DOHH2 (cell line): ENCODE measurements around the gene AFAP1L1.
"Not testable (repeated sequence)": the region's sequence is repeated elsewhere in the genome, so short reads cannot be mapped to it uniquely, and the experiment has no call there.

ENCODE experiments used
- H3F3A ChIP-seq: fragments of 200-600 bp; sonication (generic), shearing (Covaris generic); 2 replicates; pipeline ENCODE4 v1.6.0; 2016; ENCODE audit warnings: antibody characterized with exemption, mild to moderate bottlenecking; ENCODE audit not compliant: control insufficient read depth, insufficient read depth
- H3K27ac ChIP-seq: fragments of 200-600 bp; sonication (generic); 2 replicates; pipeline ENCODE4 v1.5.1; 2014; ENCODE audit warnings: low read depth, mild to moderate bottlenecking, low read length, moderate library complexity
- H3K27me3 ChIP-seq: fragments of 200-600 bp; sonication (generic); 2 replicates; pipeline ENCODE4 v1.6.1; 2014; ENCODE audit warnings: mild to moderate bottlenecking, low read length, mixed read lengths; ENCODE audit not compliant: control insufficient read depth
- H3K36me3 ChIP-seq: fragments of 200-600 bp; sonication (generic); 2 replicates; pipeline ENCODE4 v1.6.1; 2014; ENCODE audit warnings: mild to moderate bottlenecking, low read length, moderate library complexity, mixed read lengths; ENCODE audit not compliant: control insufficient read depth
- H3K4me1 ChIP-seq: fragments of 200-600 bp; sonication (generic); 2 replicates; pipeline ENCODE4 v1.6.1; 2014; ENCODE audit warnings: mild to moderate bottlenecking, low read length, mixed read lengths; ENCODE audit not compliant: control insufficient read depth
- H3K4me2 ChIP-seq: fragments of 200-600 bp; sonication (generic); 2 replicates; pipeline ENCODE4 v1.6.0; 2014; ENCODE audit warnings: mild to moderate bottlenecking, low read length, moderate library complexity
- H3K4me3 ChIP-seq: fragments of 200-600 bp; sonication (generic); 2 replicates; pipeline ENCODE4 v1.5.1; 2014; ENCODE audit warnings: mild to moderate bottlenecking, low read length, mixed read lengths
- H3K79me2 ChIP-seq: fragments of 200-600 bp; sonication (generic); 2 replicates; pipeline ENCODE4 v1.6.1; 2014; ENCODE audit warnings: mild to moderate bottlenecking, low read length, mixed read lengths; ENCODE audit not compliant: control insufficient read depth
- H3K9me2 ChIP-seq: fragments of 200-600 bp; sonication (generic); replicated peaks from 2 replicates; pipeline ENCODE4 v1.6.1; 2014; ENCODE audit warnings: mild to moderate bottlenecking, low read length, mixed read lengths; ENCODE audit not compliant: control insufficient read depth
- H3K9me3 ChIP-seq: fragments of 200-600 bp; sonication (generic); 2 replicates; pipeline ENCODE4 v1.6.1; 2014; ENCODE audit warnings: antibody characterized with exemption, low read length, mixed read lengths; ENCODE audit not compliant: control insufficient read depth, insufficient read depth
- H4K20me1 ChIP-seq: fragments of 200-600 bp; sonication (generic); 2 replicates; pipeline ENCODE4 v1.6.0; 2014; ENCODE audit warnings: low read depth, mild to moderate bottlenecking, antibody characterized with exemption, low read length, moderate library complexity; ENCODE audit not compliant: control insufficient read depth, insufficient read depth
- CTCF ChIP-seq: fragments of 200-600 bp; sonication (generic); IDR thresholded peaks from one replicate; pipeline ENCODE4 v1.5.1; 2014; ENCODE audit warnings: antibody characterized with exemption, mild to moderate bottlenecking, low read depth, low read length; ENCODE audit not compliant: poor library complexity, severe bottlenecking
- EZH2phosphoT487 ChIP-seq: fragments of 200-600 bp; sonication (generic); IDR thresholded peaks from 2 replicates; pipeline ENCODE4 v1.6.1; 2017; ENCODE audit warnings: borderline replicate concordance, mild to moderate bottlenecking, antibody characterized with exemption, low read length, moderate library complexity, mixed read lengths

Gene AFAP1L1

GRCh38 chr5:149387982-149388381, 116.3 kb downstream of the AFAP1L1 start:
- no peaks in the 10 kb centered on the region for H3K36me3 ChIP-seq
- peaks cover 13% of the 10 kb centered on the region; the same call in 1 of the 2 replicates for H3K27me3 ChIP-seq
- H3K9me3 ChIP-seq = no peaks in the 10 kb centered on the region
- H3K4me1 ChIP-seq = no peaks in the 10 kb centered on the region
- TF ChIP-seq EZH2phosphoT487 = no peak
- TF ChIP-seq CTCF = no peak
- H4K20me1 ChIP-seq = no peaks in the 10 kb centered on the region
- no peaks in the 10 kb centered on the region for H3F3A ChIP-seq
- no peak overlapping the region for H3K4me3 ChIP-seq
- H3K4me2 ChIP-seq = no peak overlapping the region
- H3K27ac ChIP-seq = no peak overlapping the region
- H3K79me2 ChIP-seq = no peaks in the 10 kb centered on the region
- no peaks in the 10 kb centered on the region for H3K9me2 ChIP-seq

- TF ChIP-seq CTCF (no peak), EZH2phosphoT487 (no peak)
- no peak overlapping the region for H3K4me2 ChIP-seq
- no peak overlapping the region for H3K27ac ChIP-seq
These were observed 117.0 kb downstream of the AFAP1L1 start for GRCh38 chr5:149388498-149389190.

GRCh38 chr5:149389552-149390495, 118.2 kb downstream of the AFAP1L1 start:
- Histone ChIP-seq H3K4me2 (no peak overlapping the region), H3K27me3 (peaks cover 13% of the 10 kb centered on the region; the same call in 1 of the 2 replicates), H3K4me3 (no peak overlapping the region), H3K9me2 (no peaks in the 10 kb centered on the region), H3K36me3 (no peaks in the 10 kb centered on the region), H3K79me2 (no peaks in the 10 kb centered on the region), H3K27ac (no peak overlapping the region), H3K9me3 (no peaks in the 10 kb centered on the region), H3F3A (no peaks in the 10 kb centered on the region), H3K4me1 (no peaks in the 10 kb centered on the region), H4K20me1 (no peaks in the 10 kb centered on the region)
- no peak for TF ChIP-seq EZH2phosphoT487

More at GRCh38 chr5:149388498-149389190, 117.0 kb downstream of the AFAP1L1 start:
- Histone ChIP-seq H3K9me3 (no peaks in the 10 kb centered on the region), H4K20me1 (no peaks in the 10 kb centered on the region), H3K36me3 (no peaks in the 10 kb centered on the region), H3K4me3 (no peak overlapping the region), H3K9me2 (no peaks in the 10 kb centered on the region), H3F3A (no peaks in the 10 kb centered on the region), H3K4me1 (no peaks in the 10 kb centered on the region), H3K27me3 (peaks cover 13% of the 10 kb centered on the region; the same call in 1 of the 2 replicates), H3K79me2 (no peaks in the 10 kb centered on the region)

- not testable (repeated sequence) for H3K79me2 ChIP-seq, H3K4me3 ChIP-seq, H3K9me3 ChIP-seq, H3K4me1 ChIP-seq, H3K27ac ChIP-seq, H3K4me2 ChIP-seq, H3K9me2 ChIP-seq, H3F3A ChIP-seq, H4K20me1 ChIP-seq, H3K36me3 ChIP-seq
- peaks cover 17% of the 10 kb centered on the region for H3K27me3 ChIP-seq
These were observed 119.4 kb downstream of the AFAP1L1 start for GRCh38 chr5:149391076-149391475.
